Testis (tissue), 3 donors: ENCODE data around the gene ZPR1. TPM values are rescaled to one million over a fixed set of nuclear protein-coding genes. Genes with fewer than 3 reads are reported as not detected.

Experiments used
- DNase-seq: peaks from one replicate; pipeline ENCODE4 v3.0.0-alpha.2; 2019
- H3K27ac ChIP-seq, 2 donors: fragments of 200-600 bp; sonication (generic); one replicate each; pipeline ENCODE4 v1.5.1; 2019
- H3K27me3 ChIP-seq: fragments of 200-600 bp; sonication (generic); one replicate; pipeline ENCODE4 v1.5.1; 2019
- H3K36me3 ChIP-seq: fragments of 200-600 bp; sonication (generic); one replicate; pipeline ENCODE4 v1.5.1; 2017; ENCODE audit warnings: low read depth; ENCODE audit errors: missing control alignments
- H3K4me1 ChIP-seq: fragments of 200-600 bp; sonication (generic); one replicate; pipeline ENCODE4 v1.5.1; 2019
- H3K4me3 ChIP-seq, 2 donors: fragments of 200-600 bp; sonication (generic); one replicate each; pipeline ENCODE4 v1.5.1; 2017 to 2019
- H3K9me3 ChIP-seq: fragments of 200-600 bp; sonication (generic); one replicate; pipeline ENCODE4 v1.5.1; 2017
- POLR2A ChIP-seq: fragments of 450-650 bp; IDR thresholded peaks from one replicate; pipeline ENCODE4 v1.6.1; 2017; ENCODE audit warnings: antibody characterized with exemption, mild to moderate bottlenecking, moderate library complexity
- WGBS, 2 donors: methylation state at CpG; one replicate each; pipeline ENCODE4 v1.1.5; 2018; 5-methylcytosine and 5-hydroxymethylcytosine counted together
- intact Hi-C: fragments of 100-400 bp; cut with DNase I; formaldehyde crosslinking; loops from one replicate; pipeline ENCODE4 v1.15.1; 2023; ENCODE audit warnings: low total_unique reads
- polyA plus RNA-seq: library from polyadenylated mRNA; stranded (reverse); fragments of 350-450 nt; fragmentation: Illumina TruSeq; extraction: RNeasy Lipid Tissue Mini Kit (QIAGEN cat#74804); gene quantifications from one replicate; pipeline ENCODE4 v1.2.3, GENCODE V29; 2014; ENCODE audit warnings: low read depth, low replicate concordance; ENCODE audit not compliant: insufficient read depth
- total RNA-seq, 2 donors: library from RNA; depleted of rRNA; stranded (reverse); fragments of >200 nt; gene quantifications; one replicate each; pipeline ENCODE4 v1.2.3, GENCODE V29; 2016
- TF ChIP-seq, protein P1 (sequence below), 3 experiments: fragments of 450-650 bp in 2 of 3; fragments of 200-600 bp in 1 of 3; sonication (generic) in 1 of 3; IDR thresholded peaks; one replicate each; pipeline ENCODE4 v1.5.1; 2016 to 2019; ENCODE audit warnings: antibody characterized with exemption in 3 of 3, mild to moderate bottlenecking in 2 of 3, moderate library complexity in 1 of 3

ZPR1 gene
- total and polyA plus RNA-seq, 3 donors from 2014 or later: 44.4 to 138 (median 68.0) TPM

DNA sequence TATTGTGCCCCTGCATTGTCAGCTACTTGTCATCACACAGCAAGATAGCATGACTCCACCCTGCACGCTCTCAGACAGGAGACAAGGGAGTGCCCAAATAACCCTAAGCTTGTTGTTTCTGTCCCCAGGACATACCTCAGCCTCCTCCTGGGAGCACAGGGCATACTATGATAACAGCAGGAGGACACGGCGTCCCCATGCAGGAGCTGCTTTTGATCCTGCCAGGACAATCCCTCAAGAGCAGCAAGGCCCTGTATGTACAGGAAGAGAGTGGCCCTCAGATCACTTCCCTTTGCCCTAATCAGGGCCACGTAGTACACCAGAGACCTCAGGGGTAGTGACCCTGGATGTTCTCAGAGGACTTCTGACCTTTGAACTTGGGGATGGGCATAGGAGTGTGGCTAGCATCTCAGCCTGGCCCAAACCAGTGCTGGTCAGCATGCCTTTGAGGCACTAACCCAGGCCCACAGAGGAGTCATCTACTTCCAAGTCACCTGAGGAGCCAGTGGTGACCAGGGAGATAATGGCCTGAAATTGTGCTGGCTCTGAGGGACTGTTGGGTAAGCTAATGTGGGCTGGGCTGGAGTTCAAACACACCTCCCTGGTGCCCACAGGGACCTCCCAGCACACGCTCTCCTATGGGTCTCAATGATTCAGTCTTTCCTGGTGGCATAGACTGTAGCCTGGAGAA lies 26.1 kb upstream of the ZPR1 start:
- no peaks in the 10 kb centered on the region for H3K4me1 ChIP-seq
- intact Hi-C loops: no loop called here
- no peak overlapping the region for H3K4me3 ChIP-seq
- no peak for DNase-seq
- H3K36me3 ChIP-seq: no peaks in the 10 kb centered on the region
- TF ChIP-seq, protein P1, sequence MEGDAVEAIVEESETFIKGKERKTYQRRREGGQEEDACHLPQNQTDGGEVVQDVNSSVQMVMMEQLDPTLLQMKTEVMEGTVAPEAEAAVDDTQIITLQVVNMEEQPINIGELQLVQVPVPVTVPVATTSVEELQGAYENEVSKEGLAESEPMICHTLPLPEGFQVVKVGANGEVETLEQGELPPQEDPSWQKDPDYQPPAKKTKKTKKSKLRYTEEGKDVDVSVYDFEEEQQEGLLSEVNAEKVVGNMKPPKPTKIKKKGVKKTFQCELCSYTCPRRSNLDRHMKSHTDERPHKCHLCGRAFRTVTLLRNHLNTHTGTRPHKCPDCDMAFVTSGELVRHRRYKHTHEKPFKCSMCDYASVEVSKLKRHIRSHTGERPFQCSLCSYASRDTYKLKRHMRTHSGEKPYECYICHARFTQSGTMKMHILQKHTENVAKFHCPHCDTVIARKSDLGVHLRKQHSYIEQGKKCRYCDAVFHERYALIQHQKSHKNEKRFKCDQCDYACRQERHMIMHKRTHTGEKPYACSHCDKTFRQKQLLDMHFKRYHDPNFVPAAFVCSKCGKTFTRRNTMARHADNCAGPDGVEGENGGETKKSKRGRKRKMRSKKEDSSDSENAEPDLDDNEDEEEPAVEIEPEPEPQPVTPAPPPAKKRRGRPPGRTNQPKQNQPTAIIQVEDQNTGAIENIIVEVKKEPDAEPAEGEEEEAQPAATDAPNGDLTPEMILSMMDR (IDR thresholded peaks at IDR 0.05): no peak
- TF ChIP-seq POLR2A: no peak
- H3K9me3 ChIP-seq: no peaks in the 10 kb centered on the region
- H3K27ac ChIP-seq: no peak overlapping the region
- H3K27me3 ChIP-seq: no peaks in the 10 kb centered on the region
- 55 to 75% methylated on average over 4 to 5 of the region's 5 CpGs for WGBS, 2 donors

DNA sequence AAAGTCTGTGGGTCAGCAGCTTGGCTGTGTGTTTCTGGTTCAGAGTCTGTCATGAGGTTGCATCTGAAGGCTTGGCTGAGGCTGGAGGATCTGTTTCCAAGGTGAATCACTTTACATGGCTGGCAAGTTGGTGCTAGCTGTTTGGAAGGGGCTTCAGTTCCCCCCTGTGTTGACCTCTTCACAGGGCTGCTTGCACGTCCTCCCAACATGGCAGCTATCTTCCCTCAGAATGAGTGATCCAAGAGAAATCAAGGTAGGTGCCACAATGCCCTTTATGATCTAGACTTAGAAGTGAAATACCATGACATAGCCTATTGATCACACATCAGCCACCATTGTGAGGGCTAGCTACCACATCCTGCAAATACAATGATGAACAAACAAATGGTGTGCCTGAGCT lies 25.3 kb upstream of the ZPR1 start:
- Histone ChIP-seq H3K4me1 (no peaks in the 10 kb centered on the region), H3K36me3 (no peaks in the 10 kb centered on the region), H3K9me3 (no peaks in the 10 kb centered on the region), H3K27ac (no peak overlapping the region), H3K27me3 (no peaks in the 10 kb centered on the region), H3K4me3 (no peak overlapping the region)
- WGBS, 2 donors: 100% methylated on average over 1 of the region's 1 CpG
- no peak for TF ChIP-seq POLR2A
- TF ChIP-seq, protein P1 (IDR thresholded peaks at IDR 0.05): no peak
- DNase-seq: no peak
- intact Hi-C loops: no loop called here

DNA sequence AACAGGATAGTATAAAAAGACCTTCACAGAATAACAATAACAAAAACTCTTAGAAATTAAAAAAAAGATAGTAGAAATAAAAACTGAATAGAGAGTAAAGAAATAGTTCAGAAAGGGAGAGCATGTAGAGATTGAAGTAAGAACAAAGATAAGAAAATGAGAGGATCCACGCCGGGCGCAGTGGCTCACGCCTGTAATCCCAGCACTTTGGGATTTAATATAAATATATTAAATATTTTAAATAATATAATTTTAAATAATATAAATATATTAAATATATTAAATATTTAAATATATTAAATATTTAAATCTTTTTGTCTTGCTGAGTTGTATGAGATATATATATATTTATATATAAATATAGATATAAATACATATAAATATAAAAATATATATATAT lies 24.3 kb upstream of the ZPR1 start:
- intact Hi-C loops: no loop called here
- no peak for DNase-seq
- H3K9me3 ChIP-seq: no peaks in the 10 kb centered on the region
- H3K4me3 ChIP-seq: no peak overlapping the region
- H3K36me3 ChIP-seq: no peaks in the 10 kb centered on the region
- H3K27ac ChIP-seq: no peak overlapping the region
- 94 to 96% methylated on average over 4 of the region's 4 CpGs for WGBS, 2 donors
- no peaks in the 10 kb centered on the region for H3K27me3 ChIP-seq
- H3K4me1 ChIP-seq: no peaks in the 10 kb centered on the region
- TF ChIP-seq, protein P1 (IDR thresholded peaks at IDR 0.05): no peak
- TF ChIP-seq POLR2A: no peak

DNA sequence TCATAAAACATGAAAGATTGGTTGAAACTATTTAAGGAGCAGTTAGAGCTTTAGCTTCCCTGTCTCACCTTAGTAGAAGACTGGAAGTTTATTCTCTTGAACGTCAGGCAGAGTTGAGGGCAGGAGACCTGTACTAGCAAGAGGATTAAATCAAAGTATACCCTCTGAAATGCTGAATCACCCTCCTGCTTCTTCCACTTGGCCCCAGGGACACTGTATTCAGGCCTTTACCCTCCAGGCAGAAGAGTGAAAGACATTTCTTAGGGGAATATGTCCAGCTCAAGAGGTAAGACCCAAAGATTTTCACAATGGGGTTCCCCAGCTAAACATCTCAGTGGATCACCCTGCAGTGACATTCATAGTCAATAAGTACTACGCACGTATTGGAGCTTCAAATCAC lies 23.4 kb upstream of the ZPR1 start:
- 78 to 82% methylated on average over 3 of the region's 3 CpGs for WGBS, 2 donors
- Histone ChIP-seq H3K4me1 (no peaks in the 10 kb centered on the region), H3K27ac (no peak overlapping the region), H3K9me3 (no peaks in the 10 kb centered on the region), H3K4me3 (no peak overlapping the region), H3K36me3 (no peaks in the 10 kb centered on the region), H3K27me3 (no peaks in the 10 kb centered on the region)
- intact Hi-C loops: no loop called here
- no peak for TF ChIP-seq POLR2A
- TF ChIP-seq, protein P1 (IDR thresholded peaks at IDR 0.05): no peak
- DNase-seq: no peak
